SK-N-SH (cell line): ENCODE measurements around the gene PCGF2. TPM values are rescaled to one million over a fixed set of nuclear protein-coding genes. Genes with fewer than 3 reads are reported as not detected.

ENCODE experiments used
- CTCF ChIA-PET: fragments of 300-600, 350-600 bp; formaldehyde crosslinking; extraction: SDS; loops from one replicate; lab custom pipeline; 2021; lab: Yijun Ruan, JAX
- POLR2A ChIA-PET: fragments of 350-600 bp; sonication (Branson Sonifier 250); formaldehyde crosslinking; extraction: SDS; loops from one replicate; lab custom pipeline; 2020; ENCODE audit warnings: antibody characterized with exemption, inconsistent platforms; lab: Yijun Ruan, JAX
- DNase-seq: peaks from one replicate; pipeline ENCODE4 v3.0.0; 2012
- H2AFZ ChIP-seq: fragments of 200-600 bp; sonication (generic); 2 replicates; pipeline ENCODE4 v1.8.1; 2016; ENCODE audit warnings: antibody characterized with exemption, mild to moderate bottlenecking, low read depth
- H3F3A ChIP-seq: fragments of 200-600 bp; sonication (generic); replicated peaks from 2 replicates; pipeline ENCODE3; 2016; ENCODE audit warnings: antibody characterized with exemption, mild to moderate bottlenecking; ENCODE audit not compliant: insufficient read depth
- H3K27ac ChIP-seq, 2 experiments: fragments of 200-500 bp in 1 of 2; fragments of 200-600 bp in 1 of 2; sonication (Bioruptor generic) in 1 of 2; sonication (generic), shearing (Covaris generic) in 1 of 2; 2 replicates each; pipeline versions ENCODE4 v1.5.1 to v1.6.1; 2014 to 2016; ENCODE audit warnings: low read depth in 2 of 2, inconsistent platforms in 1 of 2, low read length in 1 of 2, mild to moderate bottlenecking in 1 of 2, mixed read lengths in 1 of 2
- H3K27me3 ChIP-seq: fragments of 200-600 bp; sonication (generic), shearing (Covaris generic); 2 replicates; pipeline ENCODE4 v1.6.1; 2016; ENCODE audit warnings: mixed run types; ENCODE audit not compliant: insufficient read depth
- H3K36me3 ChIP-seq, 2 experiments: fragments of 200-500 bp in 1 of 2; fragments of 200-600 bp in 1 of 2; sonication (Bioruptor generic) in 1 of 2; sonication (generic) in 1 of 2; replicated peaks in 1 of 2; 2 replicates each; pipeline versions ENCODE3 to v1.5.1; 2014 to 2016; ENCODE audit warnings: low read length in 1 of 2, mild to moderate bottlenecking in 1 of 2; ENCODE audit not compliant: insufficient read depth in 2 of 2, control insufficient read depth in 1 of 2
- H3K4me1 ChIP-seq, 2 experiments: fragments of 200-500 bp in 1 of 2; fragments of 200-600 bp in 1 of 2; sonication (Bioruptor generic) in 1 of 2; sonication (generic), shearing (Covaris generic) in 1 of 2; 2 replicates each; pipeline versions ENCODE4 v1.5.1 to v1.6.1; 2014 to 2016; ENCODE audit warnings: low read depth in 1 of 2, low read length in 1 of 2, mixed run types in 1 of 2; ENCODE audit not compliant: insufficient read depth in 2 of 2, control insufficient read depth in 1 of 2
- H3K4me2 ChIP-seq: fragments of 200-600 bp; sonication (generic), shearing (Covaris generic); 2 replicates; pipeline ENCODE4 v1.6.1; 2017; ENCODE audit warnings: mixed run types
- H3K4me3 ChIP-seq, 2 experiments: fragments of 200-500 bp in 1 of 2; fragments of 200-600 bp in 1 of 2; sonication (Bioruptor generic) in 1 of 2; sonication (generic), shearing (Covaris generic) in 1 of 2; 2 replicates each; pipeline versions ENCODE4 v1.5.1 to v1.8.1; 2014 to 2016; ENCODE audit warnings: low read depth in 2 of 2, inconsistent platforms in 1 of 2, low read length in 1 of 2, mild to moderate bottlenecking in 1 of 2, mixed read lengths in 1 of 2, moderate library complexity in 1 of 2
- H3K79me2 ChIP-seq: fragments of 200-600 bp; sonication (generic); 2 replicates; pipeline ENCODE4 v1.8.1; 2017; ENCODE audit warnings: mild to moderate bottlenecking; ENCODE audit not compliant: insufficient read depth
- H3K9ac ChIP-seq: fragments of 200-600 bp; sonication (generic); 2 replicates; pipeline ENCODE4 v1.6.1; 2017; ENCODE audit warnings: mixed run types
- H3K9me2 ChIP-seq: fragments of 200-600 bp; sonication (generic); 2 replicates; pipeline ENCODE4 v1.6.1; 2017; ENCODE audit warnings: mixed run types
- H3K9me3 ChIP-seq: fragments of 200-600 bp; sonication (generic); 2 replicates; pipeline ENCODE4 v1.6.1; 2017; ENCODE audit warnings: mixed run types, mild to moderate bottlenecking, moderate library complexity
- H4K20me1 ChIP-seq: fragments of 200-600 bp; sonication (generic); 2 replicates; pipeline ENCODE4 v1.6.1; 2017; ENCODE audit warnings: mild to moderate bottlenecking, mixed run types; ENCODE audit not compliant: insufficient read depth
- CHD2 ChIP-seq: fragments of 150-350 bp; IDR thresholded peaks from 2 replicates; pipeline ENCODE4 v1.6.1; 2018; ENCODE audit warnings: low read length; ENCODE audit not compliant: partially characterized antibody
- EP300 ChIP-seq, 2 experiments: IDR thresholded peaks; 2 replicates each; pipeline versions ENCODE4 v1.4.0 to v1.6.1; 2012; ENCODE audit warnings: borderline replicate concordance in 1 of 2, low read depth in 1 of 2, low read length in 1 of 2
- FOXJ3 ChIP-seq: sonication (generic); formaldehyde crosslinking; IDR thresholded peaks from 2 replicates; pipeline ENCODE4 v1.5.1; 2020; ENCODE audit warnings: mild to moderate bottlenecking, missing genetic modification reagents
- GATA2 ChIP-seq: sonication (generic); formaldehyde crosslinking; IDR thresholded peaks from 2 replicates; pipeline ENCODE4 v1.5.0; 2020; ENCODE audit warnings: mild to moderate bottlenecking, missing genetic modification reagents
- IRF3 ChIP-seq: fragments of 150-350 bp; IDR thresholded peaks from 2 replicates; pipeline ENCODE4 v1.6.1; 2016; ENCODE audit warnings: mild to moderate bottlenecking, low read depth, low read length
- MEF2A ChIP-seq: IDR thresholded peaks from 2 replicates; pipeline ENCODE4 v1.4.0; 2012; ENCODE audit warnings: low read depth, borderline replicate concordance
- MXI1 ChIP-seq: IDR thresholded peaks from 2 replicates; pipeline ENCODE4 v1.6.1; 2012; ENCODE audit warnings: mild to moderate bottlenecking, low read depth, low read length, improper control_type of control experiment
- NFIC ChIP-seq: IDR thresholded peaks from 2 replicates; pipeline ENCODE4 v1.4.0; 2012; ENCODE audit warnings: borderline replicate concordance
- NRF1 ChIP-seq: IDR thresholded peaks from 2 replicates; pipeline ENCODE4 v1.6.1; 2012; ENCODE audit warnings: low read depth, mild to moderate bottlenecking, low read length
- POLR2AphosphoS5 ChIP-seq: IDR thresholded peaks from 2 replicates; pipeline ENCODE4 v1.6.1; 2012; ENCODE audit warnings: low read depth, low read length
- RAD21 ChIP-seq: IDR thresholded peaks from 2 replicates; pipeline ENCODE4 v1.6.1; 2012; ENCODE audit warnings: mild to moderate bottlenecking, low read length
- RCOR1 ChIP-seq: fragments of 150-350 bp; IDR thresholded peaks from 2 replicates; pipeline ENCODE4 v1.6.1; 2017; ENCODE audit warnings: antibody characterized with exemption, low read length
- SIN3A ChIP-seq: IDR thresholded peaks from 2 replicates; pipeline ENCODE4 v1.6.1; 2012; ENCODE audit warnings: low read depth, mild to moderate bottlenecking, low read length, moderate library complexity, borderline replicate concordance
- SMC3 ChIP-seq: IDR thresholded peaks from 2 replicates; pipeline ENCODE4 v1.6.1; 2012; ENCODE audit warnings: low read depth, low read length, improper control_type of control experiment
- TAF1 ChIP-seq: IDR thresholded peaks from 2 replicates; pipeline ENCODE4 v1.6.1; 2012; ENCODE audit warnings: low read depth, mild to moderate bottlenecking, low read length, moderate library complexity, borderline replicate concordance
- TCF12 ChIP-seq: IDR thresholded peaks from 2 replicates; pipeline ENCODE4 v1.4.0; 2012
- TEAD4 ChIP-seq: IDR thresholded peaks from 2 replicates; pipeline ENCODE4 v1.4.0; 2012; ENCODE audit warnings: mild to moderate bottlenecking, borderline replicate concordance; ENCODE audit not compliant: insufficient read depth
- USF2 ChIP-seq: fragments of 150-350 bp; IDR thresholded peaks from 2 replicates; pipeline ENCODE4 v1.6.1; 2017; ENCODE audit warnings: antibody characterized with exemption, low read length, low read depth, borderline replicate concordance
- ZBTB33 ChIP-seq: IDR thresholded peaks from 2 replicates; pipeline ENCODE4 v1.4.0; 2012; ENCODE audit warnings: low read depth, borderline replicate concordance
- WGBS: methylation state at CpG from one replicate; pipeline ENCODE4 v1.1.6; 2017; ENCODE audit warnings: low lambda C conversion rate; 5-methylcytosine and 5-hydroxymethylcytosine counted together
- polyA plus RNA-seq, 3 experiments: library from polyadenylated mRNA; depleted of rRNA; stranded (reverse); fragments of >200 nt; gene quantifications; 2 replicates each; pipeline ENCODE4 v1.2.3, GENCODE V29; 2012

The PCGF2 gene
- polyA plus RNA-seq, 1 of the 3 experiments (the other 2 are of a cell fraction) = 39.8 TPM

GRCh38 chr17:38725066-38725465 lies 23.1 kb downstream of the PCGF2 start (continued):
- no peak for TF ChIP-seq FOXJ3 (CRISPR knock-in tag)
- peak; percentile 22; the same call in 1 of the 2 replicates for TF ChIP-seq IRF3
- TF ChIP-seq TCF12 = no peak
- TF ChIP-seq ZBTB33 = no peak
- no peak for TF ChIP-seq TEAD4
- TF ChIP-seq TAF1 = no peak
- no peak for TF ChIP-seq RCOR1
- no peak for TF ChIP-seq SIN3A
- no peak for TF ChIP-seq SMC3

- Histone ChIP-seq H3K27me3 (no peaks in the 10 kb centered on the region), H3F3A (peaks cover 12% of the 10 kb centered on the region), H3K4me1 (peaks cover 7 to 41% of the 10 kb centered on the region in 2 experiments; a peak in 1 of 4 replicates), H4K20me1 (no peaks in the 10 kb centered on the region), H3K36me3 (peaks cover 8 to 29% of the 10 kb centered on the region in 2 experiments), H3K27ac (peak overlapping the region; percentile 32 to 95; a peak in 3 of 4 replicates), H3K79me2 (no peaks in the 10 kb centered on the region), H3K9me3 (no peaks in the 10 kb centered on the region), H3K9me2 (no peaks in the 10 kb centered on the region), H3K4me3 (no peak overlapping the region; a peak in 1 of 4 replicates), H2AFZ (no peak overlapping the region), H3K4me2 (peak overlapping the region; percentile 60; the same call in 1 of the 2 replicates), H3K9ac (no peak overlapping the region)
- POLR2A ChIA-PET = interaction anchor here (0.9 to 1.9 kb wide), 10 partner anchors 9 to 50 kb away, joined by 3 to 14 read pairs (median 4); partner anchors contain the start of genes EPOP, MLLT6 and PSMB3
- whole genome bisulfite sequencing = 41% methylated on average over 3 of the region's 16 CpGs
- CTCF ChIA-PET = interaction anchor here (0.9 to 5.4 kb wide), 8 partner anchors 10 to 60 kb away, joined by 3 to 36 read pairs (median 4); no protein-coding TSS in a partner anchor
- peak; percentile 94 for DNase-seq
- TF ChIP-seq TEAD4 (no peak), SMC3 (peak; percentile 8; the same call in 1 of the 2 replicates), TCF12 (peak; percentile 33; the same call in 1 of the 2 replicates), RCOR1 (0 out of 2 replicates have a peak, but pooled peaks have one; percentile 20), USF2 (no peak), NRF1 (no peak), MXI1 (peak; percentile 77), NFIC (peak; percentile 74), CHD2 (peak; percentile 56), MEF2A (no peak), ZBTB33 (no peak), RAD21 (0 out of 2 replicates have a peak, but pooled peaks have one; percentile 3), POLR2AphosphoS5 (0 out of 2 replicates have a peak, but pooled peaks have one; percentile 22), FOXJ3 (CRISPR knock-in tag) (peak; percentile 66), EP300 (IDR thresholded peaks at IDR 0.05; ENCODE audit: borderline replicate concordance in 1 of 2, low read depth in 1 of 2, low read length in 1 of 2) (peak in 1 of 2 experiments; percentile 58; a peak in 1 of 4 replicates), GATA2 (CRISPR knock-in tag) (0 out of 2 replicates have a peak, but pooled peaks have one; percentile 21)
Measured at GRCh38 chr17:38724337-38724988, 23.7 kb downstream of the PCGF2 start.
